GM12878 (cell line): ENCODE measurements around the gene DEXI. TPM values are rescaled to one million over a fixed set of nuclear protein-coding genes. Genes with fewer than 3 reads are reported as not detected.

Source experiments
- BCL11A ChIP-seq: IDR thresholded peaks from 2 replicates; pipeline ENCODE4 v1.6.1; 2011; ENCODE audit warnings: low read depth, low read length
- EP300 ChIP-seq, 2 experiments: fragments of 150-350 bp in 1 of 2; IDR thresholded peaks; 2 replicates each; pipeline ENCODE4 v1.6.1; 2011 to 2012; ENCODE audit warnings: low read depth in 2 of 2, low read length in 2 of 2, borderline replicate concordance in 1 of 2, improper control_type of control experiment in 1 of 2, inconsistent platforms in 1 of 2; ENCODE audit not compliant: control insufficient read depth in 1 of 2
- HDGF ChIP-seq: fragments of 450-650 bp; IDR thresholded peaks from 2 replicates; pipeline ENCODE4 v1.6.1; 2016; ENCODE audit warnings: antibody characterized with exemption
- IKZF1 ChIP-seq: fragments of 450-650 bp; conservative IDR thresholded peaks from 2 replicates; pipeline ENCODE4 v1.6.1; 2017; ENCODE audit warnings: antibody characterized with exemption, mild to moderate bottlenecking
- IKZF2 ChIP-seq, 2 experiments: fragments of 450-650 bp; IDR thresholded peaks; 2 replicates each; pipeline ENCODE4 v1.6.1; 2017; ENCODE audit warnings: mild to moderate bottlenecking in 2 of 2, moderate library complexity in 2 of 2
- JUND ChIP-seq: IDR thresholded peaks from 2 replicates; pipeline ENCODE4 v1.6.1; 2012; ENCODE audit warnings: low read depth, mild to moderate bottlenecking, low read length, improper control_type of control experiment, moderate library complexity
- KLF5 ChIP-seq: fragments of 450-650 bp; IDR thresholded peaks from 2 replicates; pipeline ENCODE4 v1.6.1; 2014; ENCODE audit warnings: mild to moderate bottlenecking; ENCODE audit not compliant: partially characterized antibody
- MTA2 ChIP-seq: fragments of 450-650 bp; IDR thresholded peaks from 2 replicates; pipeline ENCODE4 v1.6.1; 2016; ENCODE audit warnings: low read depth, mild to moderate bottlenecking, moderate library complexity
- NFIC ChIP-seq: IDR thresholded peaks from 2 replicates; pipeline ENCODE4 v1.6.1; 2012; ENCODE audit warnings: low read depth, mild to moderate bottlenecking, inconsistent platforms, low read length, moderate library complexity
- NRF1 ChIP-seq: conservative IDR thresholded peaks from 2 replicates; pipeline ENCODE4 v1.6.1; 2011; ENCODE audit warnings: mild to moderate bottlenecking, low read depth, low read length, improper control_type of control experiment
- RUNX3 ChIP-seq: IDR thresholded peaks from 2 replicates; pipeline ENCODE4 v1.6.1; 2012; ENCODE audit warnings: low read length, inconsistent platforms
- SMAD5 ChIP-seq: IDR thresholded peaks from 2 replicates; pipeline ENCODE4 v1.6.1; 2016; ENCODE audit warnings: antibody characterized with exemption, low read depth
- SREBF1 ChIP-seq: IDR thresholded peaks from 2 replicates; pipeline ENCODE4 v1.6.1; 2012; ENCODE audit warnings: mild to moderate bottlenecking, low read length
- SREBF2 ChIP-seq: IDR thresholded peaks from 2 replicates; pipeline ENCODE4 v1.6.1; 2012; ENCODE audit warnings: mild to moderate bottlenecking, low read length
- SUZ12 ChIP-seq: fragments of 200-600 bp; sonication (generic); IDR thresholded peaks from one replicate; pipeline ENCODE4 v1.6.1; 2018; ENCODE audit warnings: antibody characterized with exemption, mild to moderate bottlenecking; ENCODE audit not compliant: unreplicated experiment
- YBX1 ChIP-seq: fragments of 450-650 bp; IDR thresholded peaks from 2 replicates; pipeline ENCODE4 v1.6.1; 2016; ENCODE audit warnings: antibody characterized with exemption
- YY1 ChIP-seq: IDR thresholded peaks from 2 replicates; pipeline ENCODE4 v1.6.1; 2011; ENCODE audit warnings: low read depth, mild to moderate bottlenecking, low read length
- ZBED1 ChIP-seq: IDR thresholded peaks from 2 replicates; pipeline ENCODE4 v1.6.1; 2016; ENCODE audit warnings: borderline replicate concordance
- ZZZ3 ChIP-seq: IDR thresholded peaks from 2 replicates; pipeline ENCODE4 v1.6.1; 2011; ENCODE audit warnings: low read depth; ENCODE audit not compliant: control insufficient read depth, insufficient read length
- polyA plus RNA-seq, 11 experiments: library from polyadenylated mRNA; depleted of rRNA in 4 of 11; unstranded in 6 of 11; stranded (reverse) in 5 of 11; fragments of >200 nt; fragmentation: Nextera tagmentation in 4 of 11; fragmentation: Illumina TruSeq in 1 of 11; extraction: Ambion mirVana in 4 of 11; extraction: Trizol in 1 of 11; gene quantifications; 1 replicate in 1 of 11; 2 replicates in 10 of 11; pipeline versions ENCODE4 v1.2.1 to v1.2.3, GENCODE V29; 2011 to 2016; ENCODE audit warnings: inconsistent platforms in 2 of 11, missing spikeins in 2 of 11, low read depth in 1 of 11
- total RNA-seq, 4 experiments: library from RNA; depleted of rRNA in 3 of 4; stranded (reverse); fragments of >200 nt in 3 of 4; fragmentation: Illumina TruSeq in 1 of 4; extraction: Trizol in 1 of 4; gene quantifications; 2 replicates each; pipeline versions ENCODE4 v1.2.1 to v1.2.3, GENCODE V29; 2013 to 2021
- TF ChIP-seq, protein P1 (sequence below): fragments of 450-650 bp; IDR thresholded peaks from 2 replicates; pipeline ENCODE4 v1.6.1; 2018; ENCODE audit warnings: mild to moderate bottlenecking, low read depth, moderate library complexity; ENCODE audit not compliant: partially characterized antibody
- TF ChIP-seq, protein P2 (sequence below): fragments of 450-650 bp; IDR thresholded peaks from 2 replicates; pipeline ENCODE4 v1.6.1; 2017; ENCODE audit warnings: mild to moderate bottlenecking
- TF ChIP-seq, protein P3 (sequence below): fragments of 450-650 bp; formaldehyde crosslinking; IDR thresholded peaks from 2 replicates; pipeline ENCODE4 v1.5.0; 2022; ENCODE audit warnings: mild to moderate bottlenecking, missing genetic modification characterization
- TF ChIP-seq, protein P4 (sequence below): IDR thresholded peaks from 2 replicates; pipeline ENCODE4 v1.6.1; 2011; ENCODE audit warnings: borderline replicate concordance, low read depth, mild to moderate bottlenecking, moderate library complexity, mixed read lengths, low read length; ENCODE audit not compliant: insufficient read depth; ENCODE audit errors: extremely low read length

The DEXI gene
- total and polyA plus RNA-seq, 10 of the 15 experiments (the other 5 are each of a cell fraction or from before 2014, with no cell fraction given), result 1.4 to 26.3 (median 18.4) TPM

DNA sequence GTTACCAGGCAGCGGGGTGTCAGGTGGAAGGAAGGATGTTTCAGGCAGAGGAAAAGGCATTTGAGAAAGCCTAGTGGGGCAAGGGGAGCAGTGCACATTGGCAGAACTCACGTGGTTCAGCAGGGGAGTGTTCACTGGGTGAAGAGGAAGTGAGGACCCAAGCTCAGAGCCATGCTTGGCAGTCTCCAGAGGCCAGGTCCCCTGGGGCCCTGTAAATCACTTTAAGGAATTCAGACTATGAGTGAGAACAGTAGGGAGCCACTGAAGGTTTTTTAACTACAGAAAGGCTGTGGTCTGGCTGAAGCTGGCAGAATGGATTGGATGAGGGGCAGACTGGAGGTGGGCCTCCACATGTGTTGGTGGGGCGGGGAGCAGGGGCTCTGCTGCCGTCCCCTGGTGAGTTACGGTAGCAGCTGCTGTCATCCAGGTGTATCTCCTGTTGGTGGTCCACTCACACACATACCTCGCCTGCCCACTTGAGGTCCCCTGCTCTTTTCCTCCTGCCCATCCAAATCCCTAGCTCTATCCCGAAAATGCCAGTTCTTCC is 7.2 kb upstream of the DEXI start (continued):
- TF ChIP-seq NFIC, result no peak
- TF ChIP-seq SMAD5, result no peak
- TF ChIP-seq, protein P1, sequence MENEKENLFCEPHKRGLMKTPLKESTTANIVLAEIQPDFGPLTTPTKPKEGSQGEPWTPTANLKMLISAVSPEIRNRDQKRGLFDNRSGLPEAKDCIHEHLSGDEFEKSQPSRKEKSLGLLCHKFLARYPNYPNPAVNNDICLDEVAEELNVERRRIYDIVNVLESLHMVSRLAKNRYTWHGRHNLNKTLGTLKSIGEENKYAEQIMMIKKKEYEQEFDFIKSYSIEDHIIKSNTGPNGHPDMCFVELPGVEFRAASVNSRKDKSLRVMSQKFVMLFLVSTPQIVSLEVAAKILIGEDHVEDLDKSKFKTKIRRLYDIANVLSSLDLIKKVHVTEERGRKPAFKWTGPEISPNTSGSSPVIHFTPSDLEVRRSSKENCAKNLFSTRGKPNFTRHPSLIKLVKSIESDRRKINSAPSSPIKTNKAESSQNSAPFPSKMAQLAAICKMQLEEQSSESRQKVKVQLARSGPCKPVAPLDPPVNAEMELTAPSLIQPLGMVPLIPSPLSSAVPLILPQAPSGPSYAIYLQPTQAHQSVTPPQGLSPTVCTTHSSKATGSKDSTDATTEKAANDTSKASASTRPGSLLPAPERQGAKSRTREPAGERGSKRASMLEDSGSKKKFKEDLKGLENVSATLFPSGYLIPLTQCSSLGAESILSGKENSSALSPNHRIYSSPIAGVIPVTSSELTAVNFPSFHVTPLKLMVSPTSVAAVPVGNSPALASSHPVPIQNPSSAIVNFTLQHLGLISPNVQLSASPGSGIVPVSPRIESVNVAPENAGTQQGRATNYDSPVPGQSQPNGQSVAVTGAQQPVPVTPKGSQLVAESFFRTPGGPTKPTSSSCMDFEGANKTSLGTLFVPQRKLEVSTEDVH, result no peak
- no peak for TF ChIP-seq SUZ12
- peak; percentile 40; the same call in 1 of the 2 replicates for TF ChIP-seq BCL11A
- TF ChIP-seq, protein P2, sequence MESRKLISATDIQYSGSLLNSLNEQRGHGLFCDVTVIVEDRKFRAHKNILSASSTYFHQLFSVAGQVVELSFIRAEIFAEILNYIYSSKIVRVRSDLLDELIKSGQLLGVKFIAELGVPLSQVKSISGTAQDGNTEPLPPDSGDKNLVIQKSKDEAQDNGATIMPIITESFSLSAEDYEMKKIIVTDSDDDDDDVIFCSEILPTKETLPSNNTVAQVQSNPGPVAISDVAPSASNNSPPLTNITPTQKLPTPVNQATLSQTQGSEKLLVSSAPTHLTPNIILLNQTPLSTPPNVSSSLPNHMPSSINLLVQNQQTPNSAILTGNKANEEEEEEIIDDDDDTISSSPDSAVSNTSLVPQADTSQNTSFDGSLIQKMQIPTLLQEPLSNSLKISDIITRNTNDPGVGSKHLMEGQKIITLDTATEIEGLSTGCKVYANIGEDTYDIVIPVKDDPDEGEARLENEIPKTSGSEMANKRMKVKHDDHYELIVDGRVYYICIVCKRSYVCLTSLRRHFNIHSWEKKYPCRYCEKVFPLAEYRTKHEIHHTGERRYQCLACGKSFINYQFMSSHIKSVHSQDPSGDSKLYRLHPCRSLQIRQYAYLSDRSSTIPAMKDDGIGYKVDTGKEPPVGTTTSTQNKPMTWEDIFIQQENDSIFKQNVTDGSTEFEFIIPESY, result no peak
- peak; percentile 31; the same call in 1 of the 2 replicates for TF ChIP-seq RUNX3
- TF ChIP-seq EP300 (IDR thresholded peaks at IDR 0.05; ENCODE audit: borderline replicate concordance in 1 of 2, control insufficient read depth in 1 of 2, low read depth in 2 of 2, low read length in 2 of 2), result peak; percentile 9 to 33; a peak in 1 of 4 replicates
- peak; percentile 84 for TF ChIP-seq IKZF1
- peak; percentile 60; the same call in 1 of the 2 replicates for TF ChIP-seq MTA2
- peak; percentile 100 for TF ChIP-seq YBX1
- TF ChIP-seq, protein P3, sequence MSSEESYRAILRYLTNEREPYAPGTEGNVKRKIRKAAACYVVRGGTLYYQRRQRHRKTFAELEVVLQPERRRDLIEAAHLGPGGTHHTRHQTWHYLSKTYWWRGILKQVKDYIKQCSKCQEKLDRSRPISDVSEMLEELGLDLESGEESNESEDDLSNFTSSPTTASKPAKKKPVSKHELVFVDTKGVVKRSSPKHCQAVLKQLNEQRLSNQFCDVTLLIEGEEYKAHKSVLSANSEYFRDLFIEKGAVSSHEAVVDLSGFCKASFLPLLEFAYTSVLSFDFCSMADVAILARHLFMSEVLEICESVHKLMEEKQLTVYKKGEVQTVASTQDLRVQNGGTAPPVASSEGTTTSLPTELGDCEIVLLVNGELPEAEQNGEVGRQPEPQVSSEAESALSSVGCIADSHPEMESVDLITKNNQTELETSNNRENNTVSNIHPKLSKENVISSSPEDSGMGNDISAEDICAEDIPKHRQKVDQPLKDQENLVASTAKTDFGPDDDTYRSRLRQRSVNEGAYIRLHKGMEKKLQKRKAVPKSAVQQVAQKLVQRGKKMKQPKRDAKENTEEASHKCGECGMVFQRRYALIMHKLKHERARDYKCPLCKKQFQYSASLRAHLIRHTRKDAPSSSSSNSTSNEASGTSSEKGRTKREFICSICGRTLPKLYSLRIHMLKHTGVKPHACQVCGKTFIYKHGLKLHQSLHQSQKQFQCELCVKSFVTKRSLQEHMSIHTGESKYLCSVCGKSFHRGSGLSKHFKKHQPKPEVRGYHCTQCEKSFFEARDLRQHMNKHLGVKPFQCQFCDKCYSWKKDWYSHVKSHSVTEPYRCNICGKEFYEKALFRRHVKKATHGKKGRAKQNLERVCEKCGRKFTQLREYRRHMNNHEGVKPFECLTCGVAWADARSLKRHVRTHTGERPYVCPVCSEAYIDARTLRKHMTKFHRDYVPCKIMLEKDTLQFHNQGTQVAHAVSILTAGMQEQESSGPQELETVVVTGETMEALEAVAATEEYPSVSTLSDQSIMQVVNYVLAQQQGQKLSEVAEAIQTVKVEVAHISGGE (CRISPR knock-in tag), result no peak
- no peak for TF ChIP-seq YY1
- TF ChIP-seq IKZF2 (IDR thresholded peaks at IDR 0.05), result peak; percentile 67 to 75; a peak in 3 of 4 replicates
- TF ChIP-seq ZBED1, result no peak
- no peak for TF ChIP-seq ZZZ3
- peak; percentile 72; the same call in 1 of the 2 replicates for TF ChIP-seq HDGF
- TF ChIP-seq JUND, result 0 out of 2 replicates have a peak, but pooled peaks have one; percentile 14
- TF ChIP-seq NRF1, result no peak
- no peak for TF ChIP-seq SREBF2
- no peak for TF ChIP-seq KLF5
- TF ChIP-seq SREBF1, result no peak
- TF ChIP-seq, protein P4, sequence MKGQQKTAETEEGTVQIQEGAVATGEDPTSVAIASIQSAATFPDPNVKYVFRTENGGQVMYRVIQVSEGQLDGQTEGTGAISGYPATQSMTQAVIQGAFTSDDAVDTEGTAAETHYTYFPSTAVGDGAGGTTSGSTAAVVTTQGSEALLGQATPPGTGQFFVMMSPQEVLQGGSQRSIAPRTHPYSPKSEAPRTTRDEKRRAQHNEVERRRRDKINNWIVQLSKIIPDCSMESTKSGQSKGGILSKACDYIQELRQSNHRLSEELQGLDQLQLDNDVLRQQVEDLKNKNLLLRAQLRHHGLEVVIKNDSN, result no peak
